DMS153 treated with DMSO at 0.1 percent for 48 hours (cell line): Measurements from ENCODE around the gene SCYL3.
"Not testable (repeated sequence)": the region's sequence is repeated elsewhere in the genome, so short reads cannot be mapped to it uniquely, and the experiment has no call there.

ENCODE experiments used
- DNase-seq: peaks from one replicate; lab custom pipeline; 2025; ENCODE audit not compliant: unreplicated experiment; lab: John Stamatoyannopoulos, UW

SCYL3 gene, protein sequence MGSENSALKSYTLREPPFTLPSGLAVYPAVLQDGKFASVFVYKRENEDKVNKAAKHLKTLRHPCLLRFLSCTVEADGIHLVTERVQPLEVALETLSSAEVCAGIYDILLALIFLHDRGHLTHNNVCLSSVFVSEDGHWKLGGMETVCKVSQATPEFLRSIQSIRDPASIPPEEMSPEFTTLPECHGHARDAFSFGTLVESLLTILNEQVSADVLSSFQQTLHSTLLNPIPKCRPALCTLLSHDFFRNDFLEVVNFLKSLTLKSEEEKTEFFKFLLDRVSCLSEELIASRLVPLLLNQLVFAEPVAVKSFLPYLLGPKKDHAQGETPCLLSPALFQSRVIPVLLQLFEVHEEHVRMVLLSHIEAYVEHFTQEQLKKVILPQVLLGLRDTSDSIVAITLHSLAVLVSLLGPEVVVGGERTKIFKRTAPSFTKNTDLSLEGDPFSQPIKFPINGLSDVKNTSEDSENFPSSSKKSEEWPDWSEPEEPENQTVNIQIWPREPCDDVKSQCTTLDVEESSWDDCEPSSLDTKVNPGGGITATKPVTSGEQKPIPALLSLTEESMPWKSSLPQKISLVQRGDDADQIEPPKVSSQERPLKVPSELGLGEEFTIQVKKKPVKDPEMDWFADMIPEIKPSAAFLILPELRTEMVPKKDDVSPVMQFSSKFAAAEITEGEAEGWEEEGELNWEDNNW

DNA sequence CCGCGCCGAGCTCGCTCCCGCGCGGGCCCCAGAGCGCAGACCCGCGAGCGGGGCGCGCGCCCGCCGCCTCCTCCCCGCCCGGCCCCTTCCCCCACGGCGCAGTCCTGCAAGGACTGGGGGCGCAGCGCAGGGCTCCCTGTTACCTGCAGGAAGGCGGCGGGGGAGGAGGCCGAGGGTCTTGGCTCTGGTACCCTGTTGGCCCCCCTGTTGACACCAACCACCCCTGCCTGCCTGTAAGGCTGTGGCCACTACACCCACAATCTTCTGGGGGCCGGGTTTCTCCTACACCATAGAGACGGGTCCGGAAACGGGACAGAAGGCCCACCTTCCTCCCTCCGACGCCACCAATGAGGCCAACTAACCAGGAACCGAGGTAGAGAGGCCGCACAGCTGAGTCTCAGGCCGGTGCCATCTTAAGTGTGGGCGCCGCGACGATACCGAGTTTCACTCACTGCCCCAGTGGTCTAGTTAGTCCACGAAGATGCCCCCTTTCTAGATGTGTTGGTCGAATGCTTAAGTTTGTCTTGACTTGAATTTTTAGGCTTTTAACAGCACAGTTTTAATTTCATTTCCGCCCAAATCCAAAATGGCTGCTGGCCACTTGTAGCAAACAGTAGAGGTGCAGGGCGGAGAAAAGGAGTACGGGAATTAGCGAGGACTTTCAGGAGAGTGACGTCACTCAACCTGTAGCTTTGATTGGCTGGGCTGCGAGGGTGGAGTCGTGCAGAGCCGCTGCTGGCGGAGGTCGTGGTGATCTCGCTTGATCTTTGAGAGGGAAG, at the start of gene SCYL3:
Gene SCYL3 (minus strand): TSS at position 252 of the 779 bp plus-strand sequence. CDS start 5,056 bp downstream, outside the sequence.
- DNase-seq: peak; percentile 99

DNA sequence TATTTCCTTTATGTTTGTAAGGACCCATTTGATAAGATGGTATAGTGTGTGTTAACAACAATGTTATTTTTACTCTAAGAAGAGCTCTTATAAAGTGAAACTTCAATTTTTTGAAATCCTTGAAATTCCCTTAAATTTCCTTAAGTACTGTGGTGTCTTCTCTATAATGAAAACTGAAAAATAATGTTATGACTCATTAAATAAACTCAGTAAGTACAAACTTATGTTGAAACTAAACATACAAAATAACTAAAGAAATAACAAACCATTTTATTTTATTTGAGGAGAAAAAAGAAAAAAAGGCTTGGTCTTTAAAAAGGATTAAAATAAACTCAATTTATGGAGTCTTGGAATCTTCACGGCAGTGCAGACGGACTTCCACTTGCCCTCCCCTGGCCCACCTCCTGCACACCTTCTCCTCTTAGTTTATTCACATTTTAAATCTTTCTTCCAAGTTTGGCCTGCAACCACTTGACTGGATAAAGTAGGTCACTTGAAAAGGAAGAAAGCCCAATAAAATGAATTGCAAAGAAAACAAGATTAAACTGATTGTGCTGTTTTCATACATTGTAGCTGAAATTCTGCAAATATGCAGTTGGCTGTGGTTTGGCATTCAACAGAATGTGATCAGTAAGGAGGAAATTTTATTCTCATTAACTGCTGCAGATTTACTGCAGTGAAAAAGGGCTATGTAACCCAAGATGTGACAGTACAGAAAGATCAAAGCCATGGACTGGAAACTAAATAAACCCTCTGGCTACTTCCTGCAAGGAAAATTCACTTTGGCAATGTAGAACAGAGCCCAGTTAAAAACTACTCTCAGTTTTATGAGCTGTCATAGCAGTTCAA, 48.5 kb upstream of the SCYL3 start:
- DNase-seq: peak; percentile 53

DNA sequence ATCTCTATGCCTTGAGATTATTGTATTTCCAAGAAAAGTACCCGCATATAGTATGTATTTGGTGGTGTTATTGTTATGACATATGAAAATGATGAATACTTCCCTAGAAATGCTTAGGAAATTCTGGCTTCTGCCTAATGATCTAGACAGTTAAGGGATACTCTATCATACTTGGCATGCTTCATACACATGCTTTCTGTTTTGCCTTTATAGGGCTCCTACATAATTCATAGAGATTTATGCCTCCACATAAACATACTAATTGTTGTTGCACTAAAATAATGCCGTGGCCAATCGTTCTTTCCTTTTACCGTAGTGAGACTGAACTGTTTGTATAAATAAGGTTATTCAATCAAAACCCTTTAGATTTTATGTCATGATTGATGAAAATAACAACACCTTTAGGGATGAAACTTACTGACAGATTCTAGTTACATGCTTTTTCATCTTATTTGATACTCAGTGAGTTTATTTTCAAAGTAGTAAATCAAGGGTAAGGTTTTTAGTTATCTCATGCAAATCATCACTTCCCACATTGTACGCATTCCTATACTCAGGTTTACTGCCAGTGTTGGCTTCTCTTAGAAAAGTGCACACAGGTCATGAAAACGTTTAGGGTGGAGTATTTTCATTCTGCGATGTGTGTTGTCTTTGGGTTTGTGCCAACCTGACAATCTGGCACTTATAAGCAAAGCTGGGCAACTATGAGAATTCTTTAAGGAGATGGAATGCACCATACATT, 40.5 kb upstream of the SCYL3 start:
- no peak for DNase-seq

DNA sequence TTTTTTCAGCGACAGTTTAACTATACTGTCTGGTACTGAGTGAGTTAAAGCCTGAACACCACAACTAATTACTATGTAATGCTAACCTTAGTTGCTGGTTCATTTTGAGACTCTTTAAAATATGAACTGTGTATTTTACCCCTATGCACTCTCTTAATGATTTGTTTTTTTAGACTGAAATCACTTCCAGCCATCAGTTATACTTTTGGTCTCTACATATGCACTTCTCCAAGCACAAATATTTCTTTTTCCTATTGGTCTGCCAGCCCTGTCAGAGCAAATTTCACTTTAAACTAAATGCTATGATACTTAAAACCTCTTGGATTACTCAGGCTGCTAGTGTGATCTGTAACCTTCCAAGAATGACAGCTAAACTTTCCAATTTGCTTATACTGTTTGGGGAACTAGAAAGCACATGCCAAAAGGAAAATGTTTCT, 38.1 kb upstream of the SCYL3 start:
- no peak for DNase-seq

DNA sequence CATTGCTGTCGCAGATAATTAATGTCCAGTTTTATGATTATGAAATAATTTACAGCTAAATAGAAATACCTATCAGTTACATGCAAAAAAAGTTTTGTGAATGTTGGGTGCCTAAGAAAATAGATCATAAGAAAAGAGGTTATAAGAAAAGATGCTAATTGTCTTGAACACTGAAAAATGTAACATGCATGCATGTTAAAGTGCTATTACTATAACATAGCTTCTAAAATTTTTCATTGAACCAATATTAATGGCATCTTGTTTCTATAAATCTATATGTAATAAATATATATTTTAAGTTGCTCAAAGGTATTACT, 35.5 kb upstream of the SCYL3 start:
- DNase-seq: no peak

DNA sequence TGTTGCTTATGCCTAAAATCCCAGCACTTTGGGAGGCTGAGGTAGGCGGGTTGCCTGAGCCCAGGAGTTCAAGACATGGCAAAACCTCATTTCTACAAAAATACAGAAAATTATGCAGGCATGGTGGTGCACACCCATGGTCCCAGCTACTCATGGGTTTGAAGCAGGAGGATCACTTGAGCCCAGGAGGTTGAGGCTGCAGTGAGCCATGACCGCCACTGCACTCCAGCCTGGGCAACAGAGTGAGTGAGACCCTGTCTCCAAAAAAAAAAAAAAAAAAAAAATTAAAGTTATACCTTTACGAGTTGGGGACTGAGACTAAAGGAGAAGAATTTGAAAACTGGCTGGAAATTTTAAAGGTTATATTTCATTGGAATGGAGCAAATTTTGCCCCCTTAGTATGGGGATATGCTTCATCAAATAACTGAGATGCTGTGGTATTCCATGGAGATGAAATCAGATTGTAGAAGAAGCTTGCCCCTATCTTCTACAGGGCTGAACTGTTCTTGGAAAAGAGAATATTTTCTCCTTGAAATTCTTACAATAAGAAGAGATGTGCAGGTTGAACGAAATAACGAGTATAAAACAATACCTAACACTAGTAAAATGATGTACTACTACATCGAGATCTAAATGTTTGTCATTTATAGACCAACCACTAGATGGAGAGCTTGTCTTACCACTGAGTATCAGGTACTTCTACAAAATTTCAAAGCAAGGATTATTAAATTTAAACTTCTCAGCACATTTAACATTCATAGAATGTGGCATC, 34.9 kb upstream of the SCYL3 start:
- peak; percentile 79 for DNase-seq

DNA sequence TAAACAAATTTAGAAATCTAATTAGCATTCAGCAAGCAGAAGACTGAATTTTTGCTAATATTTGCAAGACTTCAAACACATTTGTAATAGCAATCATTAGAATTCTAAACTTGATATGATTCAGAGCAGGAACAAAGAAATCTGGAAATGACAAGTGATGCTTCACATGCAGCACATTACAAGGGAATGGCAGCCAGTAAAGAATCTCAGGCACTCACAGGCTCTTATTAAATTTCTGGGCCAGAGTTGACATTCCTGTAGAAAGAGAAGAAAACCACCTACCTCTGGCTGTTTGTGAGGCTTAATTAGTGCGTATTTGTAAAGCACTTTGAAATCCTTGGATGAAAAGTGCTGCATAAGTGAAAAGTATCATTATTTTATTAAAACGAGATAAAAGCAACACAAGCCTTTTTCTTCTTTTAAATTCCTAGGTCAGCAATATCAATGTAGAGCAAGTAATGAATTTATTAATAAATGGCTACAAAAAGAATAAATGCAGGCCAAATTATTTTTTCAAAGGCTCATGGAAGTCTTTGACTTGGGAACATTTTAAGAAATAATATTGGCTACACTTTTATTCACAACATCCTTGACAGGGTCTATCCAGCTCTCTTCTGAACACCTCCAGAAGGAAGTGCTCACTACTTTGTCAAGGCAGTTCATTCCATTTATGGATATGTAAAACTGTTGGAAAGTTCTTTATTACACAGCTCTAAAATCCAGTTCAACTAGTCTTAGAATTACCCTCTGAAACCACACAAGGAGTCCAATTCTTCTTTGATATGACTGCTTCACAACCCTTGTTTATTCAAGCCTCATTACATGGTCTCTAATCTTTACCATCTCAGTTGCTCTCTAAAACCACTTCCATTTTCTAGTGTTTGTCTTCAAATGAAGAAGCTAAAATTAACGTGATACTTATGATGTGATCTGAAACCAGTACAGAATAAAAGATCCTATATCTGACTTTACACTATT, 32.1 kb upstream of the SCYL3 start:
- no peak for DNase-seq

DNA sequence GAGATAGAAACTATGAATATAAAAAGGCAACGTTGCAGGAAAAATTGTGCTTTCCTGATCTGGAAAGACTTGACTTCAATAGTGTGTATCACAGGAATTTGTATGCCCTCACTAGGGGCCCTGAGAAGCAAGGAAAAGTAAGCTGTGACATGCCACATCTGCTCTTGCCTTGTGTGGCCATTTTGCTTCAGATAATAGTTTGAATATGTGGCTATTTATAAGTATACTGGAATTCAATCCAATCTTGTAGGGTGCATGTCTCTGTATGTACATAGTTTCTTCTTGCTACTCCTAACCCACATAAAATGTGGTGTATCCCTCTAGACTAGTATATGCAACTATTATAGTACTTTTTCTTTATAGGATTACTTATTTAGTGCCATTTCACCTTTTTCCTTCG, 31.1 kb upstream of the SCYL3 start:
- DNase-seq: no peak

DNA sequence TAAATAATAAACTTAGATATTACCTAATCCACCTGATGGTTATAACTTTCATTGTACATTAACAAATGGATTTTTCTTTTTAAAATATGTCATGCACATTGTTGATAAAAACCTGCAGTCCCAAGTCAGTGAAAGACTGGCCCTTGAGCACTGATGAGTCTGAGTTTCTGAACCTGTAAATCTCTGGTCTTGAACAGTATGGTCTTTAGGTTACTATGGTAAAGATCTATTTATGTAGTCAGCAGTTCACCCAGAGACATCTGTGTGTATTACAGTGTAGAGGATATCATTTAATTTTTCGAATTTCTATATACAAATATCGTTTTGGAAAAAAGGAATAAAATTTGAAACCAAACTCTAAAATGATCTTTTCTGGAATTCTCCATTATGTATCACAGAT, 30.4 kb upstream of the SCYL3 start:
- no peak for DNase-seq

DNA sequence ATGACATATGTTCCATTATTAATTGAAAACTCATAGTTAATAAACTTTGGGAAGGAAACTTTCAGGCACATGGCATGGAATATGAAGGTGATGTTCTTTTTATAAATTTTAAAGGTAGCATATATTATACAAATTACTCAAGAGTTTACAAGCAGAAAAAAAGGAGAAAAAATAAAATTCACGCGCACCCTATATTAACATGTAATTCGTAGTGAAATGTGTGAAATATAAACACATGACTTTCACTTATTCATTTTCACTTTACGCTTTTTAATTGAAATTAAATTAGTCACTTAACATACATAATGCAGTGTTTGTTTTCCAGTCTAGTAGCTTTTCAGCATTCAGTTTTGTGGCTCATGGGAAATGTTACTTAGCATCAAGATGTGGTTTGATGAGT, 27.4 kb upstream of the SCYL3 start:
- DNase-seq: no peak

DNA sequence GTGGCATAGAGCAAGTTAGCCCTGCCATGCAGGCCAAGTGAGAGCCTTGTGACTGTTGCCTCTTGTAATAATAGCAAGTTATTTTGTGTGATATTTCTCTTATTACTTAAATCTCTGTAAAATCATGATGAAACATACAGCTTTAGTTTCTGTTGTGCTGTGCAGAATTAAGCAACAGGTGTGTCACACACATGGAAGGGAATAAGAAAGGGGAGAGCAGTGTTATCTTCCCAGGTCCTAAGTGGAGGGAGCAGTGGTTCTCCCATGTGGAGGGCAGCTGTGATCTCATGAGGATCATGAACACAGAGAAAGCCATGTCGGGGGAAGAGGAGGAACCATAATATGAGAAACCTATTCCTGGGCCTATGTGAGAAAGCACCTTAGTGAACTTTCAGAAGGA, 25.2 kb upstream of the SCYL3 start:
- no peak for DNase-seq

DNA sequence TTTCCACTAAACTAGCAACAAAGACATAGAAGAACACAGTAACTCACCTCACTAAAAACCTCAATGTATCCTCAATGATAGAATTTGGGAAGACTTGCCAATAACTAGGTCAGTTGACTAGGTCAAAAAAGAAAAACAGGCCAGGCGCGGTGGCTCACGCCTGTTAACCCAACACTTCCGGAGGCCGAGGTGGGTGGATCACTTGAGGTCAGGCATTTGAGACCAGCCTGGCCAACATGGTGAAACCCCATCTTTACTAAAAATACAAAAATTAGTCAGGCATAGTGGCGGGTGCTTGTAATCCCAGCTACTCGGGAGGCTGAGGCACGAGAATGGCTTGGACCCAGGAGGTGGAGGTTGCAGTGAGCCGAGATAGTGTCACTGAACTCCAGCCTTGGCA, 24.5 kb upstream of the SCYL3 start:
- not testable (repeated sequence) for DNase-seq

DNA sequence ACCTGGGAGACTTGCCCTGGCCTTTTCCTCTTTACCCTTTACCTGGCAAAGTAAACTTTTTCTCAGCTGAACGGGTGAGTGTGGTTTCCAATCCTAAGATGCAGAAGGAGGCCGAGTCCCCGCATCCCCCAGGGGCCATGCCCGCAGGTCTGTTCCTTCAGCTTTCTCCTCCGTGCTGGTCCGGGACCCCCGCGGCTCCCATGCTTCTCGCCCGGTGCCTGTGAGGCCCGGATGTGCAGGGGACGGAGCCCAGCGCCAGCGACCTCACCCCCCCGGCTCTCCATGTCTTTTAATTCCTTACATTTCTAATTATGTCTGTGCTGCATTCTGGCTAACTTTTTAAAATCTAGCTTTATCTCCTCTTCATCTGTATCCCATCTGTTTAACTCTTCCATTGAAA, 21.5 kb upstream of the SCYL3 start:
- no peak for DNase-seq

DNA sequence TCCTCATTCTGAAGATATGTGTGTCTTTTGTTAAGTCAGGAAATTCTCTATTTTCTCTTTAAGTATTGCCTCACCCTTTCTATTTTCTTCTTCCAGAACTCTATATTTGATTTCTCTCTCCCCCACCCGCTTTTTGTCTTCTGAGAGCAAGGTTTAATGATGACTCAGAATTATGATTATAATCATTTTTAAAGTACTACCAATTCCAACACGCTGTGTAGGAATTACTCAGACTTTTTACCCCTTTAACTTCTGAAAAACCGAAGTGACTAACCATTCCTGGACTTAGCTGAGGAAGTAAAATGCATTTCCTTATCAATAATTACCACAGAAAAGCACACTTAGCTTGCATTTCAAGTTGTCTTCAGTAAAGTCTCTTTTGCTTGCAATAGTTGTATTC, 20.8 kb upstream of the SCYL3 start:
- no peak for DNase-seq

DNA sequence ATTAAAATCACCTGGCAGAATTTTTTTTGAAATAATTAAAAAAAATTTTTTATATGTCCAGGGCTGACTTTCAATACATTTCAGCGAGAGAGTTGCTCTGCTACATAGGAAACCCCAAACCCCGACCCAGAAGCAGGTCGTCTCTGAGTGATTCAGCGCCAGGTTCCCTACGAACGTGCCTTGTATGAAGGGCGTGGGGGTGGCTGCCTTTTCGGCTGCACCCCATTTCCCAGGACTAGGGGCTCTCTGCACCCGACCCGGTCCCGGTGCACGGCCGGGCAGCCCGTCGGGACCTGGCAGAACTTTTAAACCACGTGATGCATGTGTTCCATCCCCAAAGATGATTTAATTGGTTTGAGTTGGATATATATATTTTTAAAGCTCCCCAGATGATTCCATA, 15.8 kb upstream of the SCYL3 start:
- no peak for DNase-seq

DNA sequence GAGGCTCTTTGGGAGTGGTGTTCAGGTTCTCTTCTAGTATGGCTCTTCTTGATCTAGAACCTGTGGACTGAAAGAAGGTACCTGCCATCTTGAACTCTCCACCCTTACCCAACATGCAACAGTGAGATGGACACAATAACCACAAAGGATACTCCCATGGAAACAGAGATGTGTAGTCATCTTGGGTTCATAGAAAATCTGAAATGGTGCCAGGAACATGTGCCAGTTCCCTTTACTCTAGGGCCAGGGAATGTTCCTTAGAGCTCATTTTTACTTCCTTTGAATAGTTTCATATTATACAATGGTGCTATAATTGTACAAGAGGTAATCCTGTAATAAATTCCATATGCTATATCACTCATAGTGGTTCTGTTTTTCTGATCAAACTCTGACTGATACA, 13.2 kb upstream of the SCYL3 start:
- DNase-seq: no peak

DNA sequence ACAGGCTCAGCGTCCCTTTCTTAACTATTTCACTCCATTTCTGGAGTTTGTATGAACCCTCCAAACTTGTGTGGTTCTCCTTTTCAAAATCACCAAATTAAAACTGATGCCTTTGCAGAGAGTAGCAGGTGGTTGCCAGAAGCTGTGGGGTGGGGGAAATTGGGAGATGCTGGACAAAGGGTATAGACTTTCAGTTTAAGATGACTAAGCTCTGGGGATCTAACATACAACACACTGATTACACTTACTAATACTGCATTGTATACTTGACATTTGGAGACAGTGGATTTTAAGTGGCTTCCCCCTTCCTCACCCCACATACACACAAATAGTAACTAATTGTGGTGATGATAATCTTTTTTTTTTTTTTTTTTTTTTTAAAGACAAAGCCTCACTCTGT, 11.1 kb upstream of the SCYL3 start:
- no peak for DNase-seq

DNA sequence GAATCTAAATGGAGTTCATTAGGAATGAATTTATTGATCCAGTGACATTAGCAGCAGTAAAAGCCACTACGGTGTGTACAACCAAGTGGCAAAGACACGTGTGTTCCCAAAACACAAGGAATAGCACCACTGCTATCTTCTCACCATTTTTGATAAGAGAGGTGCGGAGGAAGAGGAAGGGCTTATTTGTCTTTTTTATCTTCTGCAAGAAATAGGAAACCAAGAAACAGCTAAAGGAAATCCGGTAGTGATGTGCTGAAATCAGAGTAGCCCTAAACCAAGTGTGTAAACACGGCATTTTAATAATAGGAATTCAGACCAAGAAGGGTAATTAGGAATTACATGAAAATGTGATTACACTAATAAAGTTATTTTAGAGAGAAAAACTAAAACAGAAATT, 9.1 kb upstream of the SCYL3 start:
- no peak for DNase-seq
